A549 (cell line): ENCODE data around the gene DTD1. TPM values are rescaled to one million over a fixed set of nuclear protein-coding genes. Genes with fewer than 3 reads are reported as not detected.
A peak's percentile ranks its signal among the peaks of the same experiment; 100 is the strongest.

Experiments used
- ATAC-seq, 2 experiments: fragments of 200-7000 bp in 1 of 2; fragments of >200 bp in 1 of 2; cut with Nextera tagmentation in 1 of 2; cut with Tn5 transposase in 1 of 2; 3 replicates each; pipeline versions ENCODE4 v1.8.0 to v1.9.1; 2018 to 2020; ENCODE audit warnings: mild to moderate bottlenecking in 1 of 2, moderate library complexity in 1 of 2
- CTCF ChIA-PET: fragments of 300-600 bp; sonication (Branson Sonifier 250); formaldehyde crosslinking; extraction: SDS; loops from one replicate; lab custom pipeline; 2021; ENCODE audit warnings: antibody characterized with exemption, inconsistent platforms; lab: Yijun Ruan, JAX
- POLR2A ChIA-PET: fragments of 350-600 bp; formaldehyde crosslinking; extraction: SDS; loops from one replicate; lab custom pipeline; 2021; ENCODE audit warnings: antibody characterized with exemption, inconsistent platforms; lab: Yijun Ruan, JAX
- DNase-seq, 2 experiments: peaks; one replicate each; pipeline versions ENCODE4 v3.0.0 to v3.0.0-alpha.2; 2011 to 2016; ENCODE audit warnings: low read depth in 1 of 2, low spot score in 1 of 2
- FAIRE-seq: peaks from 2 replicates; lab custom pipeline; 2011; peaks lifted over from hg19 to GRCh38; lab: Jason Lieb, UNC
- H3K27ac ChIP-seq, 2 experiments: fragments of >200 bp; sonication (Bioruptor Twin); formaldehyde crosslinking; 3 replicates each; pipeline ENCODE4 v1.5.1; 2016 to 2017
- H3K4me1 ChIP-seq: fragments of >200 bp; sonication (Bioruptor Twin); formaldehyde crosslinking; 3 replicates; pipeline ENCODE4 v1.6.1; 2016
- H3K4me2 ChIP-seq: fragments of >200 bp; sonication (Bioruptor Twin); formaldehyde crosslinking; 3 replicates; pipeline ENCODE4 v1.6.1; 2016
- H3K4me3 ChIP-seq: fragments of >200 bp; sonication (Bioruptor Twin); formaldehyde crosslinking; 3 replicates; pipeline ENCODE4 v1.5.1; 2016
- H3K9me3 ChIP-seq: fragments of >200 bp; sonication (Bioruptor Twin); formaldehyde crosslinking; 3 replicates; pipeline ENCODE4 v1.6.1; 2016
- ATOH8 ChIP-seq: fragments of 250-450 bp; sonication (Bioruptor Pico); IDR thresholded peaks from 2 replicates; pipeline ENCODE4 v1.5.0; 2020; ENCODE audit warnings: low read depth, mild to moderate bottlenecking, moderate library complexity
- BCL3 ChIP-seq: fragments of >200 bp; sonication (Bioruptor Twin); formaldehyde crosslinking; IDR thresholded peaks from 3 replicates; pipeline ENCODE4 v1.6.1; 2016
- BHLHE40 ChIP-seq: IDR thresholded peaks from 2 replicates; pipeline ENCODE4 v1.6.1; 2012; ENCODE audit warnings: low read depth, low read length, inconsistent platforms
- CBX8 ChIP-seq: fragments of 200-600 bp; sonication (generic); IDR thresholded peaks from 2 replicates; pipeline ENCODE4 v1.6.1; 2016
- CHD4 ChIP-seq: fragments of 200-600 bp; sonication (generic); IDR thresholded peaks from 2 replicates; pipeline ENCODE4 v1.6.1; 2016; ENCODE audit warnings: antibody characterized with exemption, mild to moderate bottlenecking, borderline replicate concordance
- E2F6 ChIP-seq: IDR thresholded peaks from 2 replicates; pipeline ENCODE4 v1.6.1; 2012; ENCODE audit warnings: low read depth, borderline replicate concordance
- EHMT2 ChIP-seq: fragments of 200-600 bp; sonication (generic); IDR thresholded peaks from 2 replicates; pipeline ENCODE4 v1.6.1; 2016; ENCODE audit warnings: antibody characterized with exemption, low read depth, mild to moderate bottlenecking, moderate library complexity
- EP300 ChIP-seq, 2 experiments: fragments of >200 bp; sonication (Bioruptor Twin); formaldehyde crosslinking; IDR thresholded peaks; 2 replicates in 1 of 2; 3 replicates in 1 of 2; pipeline ENCODE4 v1.6.1; 2016 to 2017
- ESRRA ChIP-seq: fragments of 150-350 bp; IDR thresholded peaks from 2 replicates; pipeline ENCODE4 v1.6.1; 2014; ENCODE audit warnings: mild to moderate bottlenecking, low read length, borderline replicate concordance
- FOXS1 ChIP-seq: fragments of 250-450 bp; sonication (Bioruptor Pico); IDR thresholded peaks from 2 replicates; pipeline ENCODE4 v1.5.0; 2020; ENCODE audit warnings: mild to moderate bottlenecking, moderate library complexity
- GATA3 ChIP-seq: IDR thresholded peaks from 2 replicates; pipeline ENCODE4 v1.6.1; 2012; ENCODE audit warnings: borderline replicate concordance
- HES2 ChIP-seq: fragments of >200 bp; sonication (Bioruptor Twin); formaldehyde crosslinking; IDR thresholded peaks from 2 replicates; pipeline ENCODE4 v1.6.1; 2016
- HEYL ChIP-seq: fragments of 250-450 bp; sonication (Bioruptor Pico); IDR thresholded peaks from 2 replicates; pipeline ENCODE4 v1.8.0; 2021; ENCODE audit warnings: mild to moderate bottlenecking, moderate library complexity
- HOXB5 ChIP-seq: fragments of 250-450 bp; sonication (Bioruptor Pico); IDR thresholded peaks from 2 replicates; pipeline ENCODE4 v1.5.0; 2020; ENCODE audit warnings: mild to moderate bottlenecking, moderate library complexity
- KDM5A ChIP-seq: fragments of 200-600 bp; sonication (generic); IDR thresholded peaks from 2 replicates; pipeline ENCODE4 v1.6.1; 2016; ENCODE audit warnings: antibody characterized with exemption, mild to moderate bottlenecking
- MAFK ChIP-seq: fragments of 450-650 bp; IDR thresholded peaks from 2 replicates; pipeline ENCODE4 v1.6.1; 2014; ENCODE audit not compliant: partially characterized antibody
- MAX ChIP-seq: IDR thresholded peaks from 2 replicates; pipeline ENCODE4 v1.6.1; 2012
- MAZ ChIP-seq: fragments of 150-350 bp; IDR thresholded peaks from 2 replicates; pipeline ENCODE4 v1.6.1; 2014; ENCODE audit warnings: antibody characterized with exemption, low read depth, low read length, borderline replicate concordance
- MYC ChIP-seq: IDR thresholded peaks from 2 replicates; pipeline ENCODE4 v1.6.1; 2012; ENCODE audit warnings: mild to moderate bottlenecking, inconsistent platforms, low read length, improper control_type of control experiment, borderline replicate concordance
- NFE2L2 ChIP-seq: fragments of 150-350 bp; conservative IDR thresholded peaks from 2 replicates; pipeline ENCODE4 v1.6.1; 2014; ENCODE audit warnings: low read length
- NPAS2 ChIP-seq: fragments of 250-450 bp; sonication (Bioruptor Pico); IDR thresholded peaks from 2 replicates; pipeline ENCODE4 v1.8.0; 2022; ENCODE audit warnings: mild to moderate bottlenecking, moderate library complexity, borderline replicate concordance
- PBX3 ChIP-seq: IDR thresholded peaks from 2 replicates; pipeline ENCODE4 v1.6.1; 2012
- RARB ChIP-seq: fragments of 250-450 bp; sonication (Bioruptor Pico); IDR thresholded peaks from 2 replicates; pipeline ENCODE4 v1.8.0; 2021; ENCODE audit warnings: mild to moderate bottlenecking, moderate library complexity
- RCOR1 ChIP-seq: fragments of 150-350 bp; IDR thresholded peaks from 2 replicates; pipeline ENCODE4 v1.6.1; 2014; ENCODE audit warnings: antibody characterized with exemption, low read length, low read depth
- SREBF2 ChIP-seq: fragments of 450-650 bp; IDR thresholded peaks from 2 replicates; pipeline ENCODE4 v1.6.1; 2014; ENCODE audit warnings: mild to moderate bottlenecking, moderate library complexity
- TFCP2L1 ChIP-seq: fragments of 250-450 bp; sonication (Bioruptor Pico); IDR thresholded peaks from 2 replicates; pipeline ENCODE4 v1.5.0; 2021; ENCODE audit warnings: mild to moderate bottlenecking
- ZC3H11A ChIP-seq: fragments of 450-650 bp; IDR thresholded peaks from 2 replicates; pipeline ENCODE4 v1.6.1; 2014; ENCODE audit warnings: antibody characterized with exemption, mild to moderate bottlenecking
- ZNF302 ChIP-seq: fragments of 250-450 bp; sonication (Bioruptor Pico); IDR thresholded peaks from 2 replicates; pipeline ENCODE4 v1.9.0; 2021; ENCODE audit warnings: inconsistent platforms, mild to moderate bottlenecking, moderate library complexity
- WGBS: methylation state at CpG from one replicate; pipeline ENCODE4 v1.1.6; 2017; ENCODE audit errors: missing lambda C conversion rate; 5-methylcytosine and 5-hydroxymethylcytosine counted together
- polyA plus RNA-seq, 4 experiments: library from polyadenylated mRNA; depleted of rRNA in 3 of 4; stranded (reverse); fragments of >200 nt; fragmentation: RNase III in 1 of 4; extraction: RNeasy Plus Mini Kit Qiagen cat#74134 plus additional on column Dnase treatment in 1 of 4; gene quantifications; 2 replicates in 3 of 4; 3 replicates in 1 of 4; pipeline ENCODE4 v1.2.3, GENCODE V29; 2011 to 2017

DTD1 gene
- polyA plus RNA-seq, 2 of the 4 experiments (the other 2 are of a cell fraction): 72.8 to 99.3 TPM

- no peak overlapping the region for H3K4me3 ChIP-seq
- H3K4me1 ChIP-seq: no peaks in the 10 kb centered on the region
- peak; percentile 7 for FAIRE-seq
- no peak overlapping the region for H3K27ac ChIP-seq
- no peak for TF ChIP-seq SREBF2
- no peak for TF ChIP-seq CHD4
- TF ChIP-seq PBX3: no peak
- TF ChIP-seq KDM5A: no peak
- no peak for TF ChIP-seq BCL3
- TF ChIP-seq RCOR1: no peak
- TF ChIP-seq RARB (CRISPR knock-in tag): no peak
- no peak for TF ChIP-seq NPAS2 (CRISPR knock-in tag)
- no peak for TF ChIP-seq ATOH8
- TF ChIP-seq NFE2L2: no peak
- no peak for TF ChIP-seq HES2
- TF ChIP-seq GATA3: no peak
- no peak for TF ChIP-seq MAX
- TF ChIP-seq ZC3H11A: no peak
- TF ChIP-seq MAFK: no peak
- no peak for TF ChIP-seq FOXS1 (CRISPR knock-in tag)
- TF ChIP-seq MAZ: no peak
- TF ChIP-seq CBX8: no peak
- TF ChIP-seq EP300 (IDR thresholded peaks at IDR 0.05): no peak
- H3K4me2 ChIP-seq: no peak overlapping the region
- DNase-seq: no peak
- H3K9me3 ChIP-seq: no peaks in the 10 kb centered on the region
- ATAC-seq: no peak
- 57% methylated on average over 5 of the region's 5 CpGs for WGBS
- POLR2A ChIA-PET: no interaction called here
- CTCF ChIA-PET: no interaction called here
These were observed 179.8 kb downstream of the DTD1 start for GRCh38 chr20:18767676-18768075.

- Histone ChIP-seq H3K4me2 (no peak overlapping the region), H3K4me1 (no peaks in the 10 kb centered on the region), H3K9me3 (no peaks in the 10 kb centered on the region), H3K27ac (no peak overlapping the region), H3K4me3 (no peak overlapping the region)
- no peak for ATAC-seq
- WGBS: 93% methylated on average over 1 of the region's 1 CpG
- POLR2A ChIA-PET: no interaction called here
- TF ChIP-seq BHLHE40 (no peak), GATA3 (no peak), HEYL (CRISPR knock-in tag) (no peak), E2F6 (no peak), ZC3H11A (no peak), MAZ (no peak), FOXS1 (CRISPR knock-in tag) (no peak), EHMT2 (no peak), HOXB5 (CRISPR knock-in tag) (no peak), ZNF302 (CRISPR knock-in tag) (no peak), EP300 (IDR thresholded peaks at IDR 0.05) (no peak), TFCP2L1 (CRISPR knock-in tag) (no peak), NFE2L2 (no peak), ESRRA (no peak), CHD4 (no peak), MYC (no peak), PBX3 (no peak)
- TF ChIP-seq, all 56 proteins: peak for 0
- CTCF ChIA-PET: no interaction called here
- no peak for FAIRE-seq
- no peak for DNase-seq
These were observed 185.7 kb downstream of the DTD1 start for GRCh38 chr20:18773566-18773965.
